ENCODE measurements around the gene DOK3.

GRCh38 chr5:177507596-177508220 lies 1.9 kb downstream of the DOK3 start:
- TF ChIP-seq CTCF (IDR thresholded peaks at IDR 0.05) = peak in 2 of 6 experiments; percentile 16 to 36
- TF ChIP-seq POLR2A (IDR thresholded peaks at IDR 0.05) = no peak
- no peak for TF ChIP-seq POLR2AphosphoS5 (IDR thresholded peaks at IDR 0.05)
- no peak for TF ChIP-seq EP300 (IDR thresholded peaks at IDR 0.05)

All from upper lobe of left lung (tissue), 4 donors.